Measurements from ENCODE around the gene ATP13A3. TPM values are rescaled to one million over a fixed set of nuclear protein-coding genes. Genes with fewer than 3 reads are reported as not detected.
"Not testable (repeated sequence)": the region's sequence is repeated elsewhere in the genome, so short reads cannot be mapped to it uniquely, and the experiment has no call there.

The ATP13A3 gene
- total RNA-seq = 100 to 1,000 TPM in 1 of 2 experiments, 10 to 100 TPM in 1; 61.4 to 107 TPM

- H3K4me3 Mint-ChIP-seq = peak within 1 kb of the TSS; percentile 95
- ATAC-seq = peak; percentile 75
- intact Hi-C loops (cut with DNase I, micrococcal nuclease) = loop anchor here (1.0 to 5.0 kb wide), 12 partner anchors 34 to 1057 kb away; partner anchors contain the start of genes LSG1 (in 2 of the 2), ACAP2 (in 1 of the 2), PPP1R2 (in 1 of the 2) and TMEM44 (in 1 of the 2)
- CTCF ChIA-PET = interaction anchor here (0.6 to 3.7 kb wide), 7 partner anchors 14 to 1101 kb away, joined by 3 to 48 read pairs (median 3); no protein-coding TSS in a partner anchor
- POLR2A ChIA-PET = interaction anchor here (0.6 kb wide), 1 partner anchor 70 kb away, joined by 4 read pairs; no protein-coding TSS in a partner anchor
- H3K27me3 Mint-ChIP-seq = peaks cover 2% of the 10 kb centered on the region
- H3K9me3 Mint-ChIP-seq (ENCODE audit: low read depth) = no peaks in the 10 kb centered on the region
- H3K36me3 Mint-ChIP-seq (ENCODE audit: low read depth) = peaks cover 52% of the 10 kb centered on the region
- H3K27ac Mint-ChIP-seq = peak within 1 kb of the TSS; percentile 93
- peak; percentile 94 for DNase-seq
- H3K4me1 Mint-ChIP-seq = peaks cover 54% of the 10 kb centered on the region
These were observed at the start of gene ATP13A3 for GRCh38 chr3:194486540-194487288. TSS of gene ATP13A3 (minus strand) at chr3:194487002. CDS start at chr3:194462190, 24,812 bp downstream.

- CTCF ChIA-PET = interaction anchor here (0.9 kb wide), 1 partner anchor 61 kb away, joined by 3 read pairs; no protein-coding TSS in a partner anchor
These were observed 48.4 kb upstream of the ATP13A3 start for GRCh38 chr3:194535199-194535598.

GRCh38 chr3:194534243-194534642 is 47.4 kb upstream of the ATP13A3 start:
- Mint-ChIP-seq H3K27me3 (no peaks in the 10 kb centered on the region), H3K27ac (no peak overlapping the region), H3K36me3 (ENCODE audit: low read depth) (no peaks in the 10 kb centered on the region), H3K4me1 (peaks cover 4% of the 10 kb centered on the region), H3K4me3 (no peak overlapping the region), H3K9me3 (ENCODE audit: low read depth) (peaks cover 16% of the 10 kb centered on the region)
- ChIA-PET POLR2A (interaction anchor here (0.6 kb wide), 1 partner anchor 222 kb away, joined by 3 read pairs; no protein-coding TSS in a partner anchor), CTCF (interaction anchor here (0.6 kb wide), 1 partner anchor 60 kb away, joined by 3 read pairs; no protein-coding TSS in a partner anchor)
- intact Hi-C loops (cut with DNase I, micrococcal nuclease) = no loop called here
- no peak for DNase-seq
- ATAC-seq = no peak

More at GRCh38 chr3:194535199-194535598, 48.4 kb upstream of the ATP13A3 start:
- H3K4me3 Mint-ChIP-seq; H3K36me3 Mint-ChIP-seq (ENCODE audit: low read depth); intact Hi-C loops (cut with DNase I, micrococcal nuclease); POLR2A ChIA-PET; H3K4me1 Mint-ChIP-seq; ATAC-seq; H3K27ac Mint-ChIP-seq; H3K27me3 Mint-ChIP-seq; DNase-seq: not testable (repeated sequence)
- H3K9me3 Mint-ChIP-seq (ENCODE audit: low read depth) = peaks cover 16% of the 10 kb centered on the region

GRCh38 chr3:194532591-194532990 is 45.8 kb upstream of the ATP13A3 start:
- intact Hi-C loops (cut with DNase I, micrococcal nuclease) = no loop called here
- ChIA-PET CTCF (interaction anchor here (1.6 kb wide), 1 partner anchor 9 kb away, joined by 5 read pairs; no protein-coding TSS in a partner anchor), POLR2A (interaction anchor here (0.6 kb wide), 1 partner anchor 20 kb away, joined by 3 read pairs; no protein-coding TSS in a partner anchor)

GRCh38 chr3:194527726-194528125 is 40.9 kb upstream of the ATP13A3 start:
- Mint-ChIP-seq H3K36me3 (ENCODE audit: low read depth) (no peaks in the 10 kb centered on the region), H3K27ac (no peak overlapping the region), H3K4me3 (no peak overlapping the region), H3K4me1 (peaks cover 1% of the 10 kb centered on the region), H3K27me3 (peaks cover 12% of the 10 kb centered on the region), H3K9me3 (ENCODE audit: low read depth) (peaks cover 3% of the 10 kb centered on the region)
- DNase-seq (no peak), ATAC-seq (no peak)
- intact Hi-C loops (cut with DNase I, micrococcal nuclease) = no loop called here
- ChIA-PET CTCF (interaction anchor here (0.9 kb wide), 1 partner anchor 67 kb away, joined by 3 read pairs; no protein-coding TSS in a partner anchor), POLR2A (no interaction called here)

More at GRCh38 chr3:194532591-194532990, 45.8 kb upstream of the ATP13A3 start:
- no peak overlapping the region for H3K27ac Mint-ChIP-seq
- no peaks in the 10 kb centered on the region for H3K36me3 Mint-ChIP-seq (ENCODE audit: low read depth)
- DNase-seq = no peak
- no peak overlapping the region for H3K4me3 Mint-ChIP-seq
- peaks cover 16% of the 10 kb centered on the region for H3K9me3 Mint-ChIP-seq (ENCODE audit: low read depth)
- peak; percentile 23 for ATAC-seq
- no peaks in the 10 kb centered on the region for H3K27me3 Mint-ChIP-seq
- H3K4me1 Mint-ChIP-seq = peaks cover 3% of the 10 kb centered on the region

GRCh38 chr3:194526164-194526563 is 39.4 kb upstream of the ATP13A3 start:
- ChIA-PET CTCF (no interaction called here), POLR2A (no interaction called here)
- no peak overlapping the region for H3K4me3 Mint-ChIP-seq
- DNase-seq (no peak), ATAC-seq (no peak)
- peaks cover 18% of the 10 kb centered on the region for H3K27me3 Mint-ChIP-seq
- H3K4me1 Mint-ChIP-seq = peaks cover 11% of the 10 kb centered on the region
- intact Hi-C loops (cut with DNase I, micrococcal nuclease) = no loop called here
- H3K27ac Mint-ChIP-seq = no peak overlapping the region
- H3K9me3 Mint-ChIP-seq (ENCODE audit: low read depth) = peaks cover 2% of the 10 kb centered on the region
- H3K36me3 Mint-ChIP-seq (ENCODE audit: low read depth) = no peaks in the 10 kb centered on the region

- CTCF ChIA-PET = interaction anchor here (0.9 to 1.5 kb wide), 3 partner anchors 47 to 54 kb away, joined by 3 to 4 read pairs (median 3); no protein-coding TSS in a partner anchor
- DNase-seq (no peak), ATAC-seq (no peak)
- Mint-ChIP-seq H3K27me3 (peaks cover 27% of the 10 kb centered on the region), H3K4me3 (no peak overlapping the region), H3K27ac (no peak overlapping the region), H3K9me3 (ENCODE audit: low read depth) (peaks cover 4% of the 10 kb centered on the region), H3K36me3 (ENCODE audit: low read depth) (no peaks in the 10 kb centered on the region), H3K4me1 (peaks cover 37% of the 10 kb centered on the region)
- intact Hi-C loops (cut with DNase I, micrococcal nuclease) = no loop called here
- POLR2A ChIA-PET = no interaction called here
These were observed 35.8 kb upstream of the ATP13A3 start for GRCh38 chr3:194522579-194523046.

GRCh38 chr3:194521510-194522260 is 34.9 kb upstream of the ATP13A3 start:
- peaks cover 4% of the 10 kb centered on the region for H3K9me3 Mint-ChIP-seq (ENCODE audit: low read depth)
- H3K27me3 Mint-ChIP-seq = peaks cover 27% of the 10 kb centered on the region
- no peak overlapping the region for H3K4me3 Mint-ChIP-seq
- no peaks in the 10 kb centered on the region for H3K36me3 Mint-ChIP-seq (ENCODE audit: low read depth)
- ChIA-PET POLR2A (interaction anchor here (0.7 kb wide), 2 partner anchors 127 to 171 kb away, joined by 3 read pairs; no protein-coding TSS in a partner anchor), CTCF (interaction anchor here (0.7 to 1.5 kb wide), 6 partner anchors 31 to 749 kb away, joined by 3 to 4 read pairs (median 4); partner anchors contain the start of gene XXYLT1)
- H3K4me1 Mint-ChIP-seq = peaks cover 37% of the 10 kb centered on the region
- no peak overlapping the region for H3K27ac Mint-ChIP-seq
- ATAC-seq = no peak
- DNase-seq = no peak
- intact Hi-C loops (cut with DNase I, micrococcal nuclease) = loop anchor here in 1 of 2 experiments (2.0 kb wide), 2 partner anchors 31 to 63 kb away; no protein-coding TSS in a partner anchor

- H3K9me3 Mint-ChIP-seq (ENCODE audit: low read depth); H3K36me3 Mint-ChIP-seq (ENCODE audit: low read depth); H3K4me3 Mint-ChIP-seq: not testable (repeated sequence)
- intact Hi-C loops (cut with DNase I, micrococcal nuclease) = loop anchor here (1.0 to 2.0 kb wide), 5 partner anchors 30 to 64 kb away; partner anchors contain the start of gene ATP13A3 (in 1 of the 2)
- peak overlapping the region; percentile 19 for H3K27ac Mint-ChIP-seq
- ChIA-PET POLR2A (interaction anchor here (0.7 to 1.0 kb wide), 4 partner anchors 23 to 170 kb away, joined by 3 read pairs; no protein-coding TSS in a partner anchor), CTCF (interaction anchor here (0.7 to 1.4 kb wide), 4 partner anchors 16 to 750 kb away, joined by 3 to 4 read pairs (median 4); partner anchors contain the start of gene XXYLT1)
- ATAC-seq (peak; percentile 98), DNase-seq (peak; percentile 89)
- peaks cover 20% of the 10 kb centered on the region for H3K27me3 Mint-ChIP-seq
- H3K4me1 Mint-ChIP-seq = peaks cover 37% of the 10 kb centered on the region
These were observed 33.9 kb upstream of the ATP13A3 start for GRCh38 chr3:194520682-194521162.

- intact Hi-C loops (cut with DNase I, micrococcal nuclease) = loop anchor here (1.0 to 2.0 kb wide), 5 partner anchors 29 to 65 kb away; partner anchors contain the start of gene ATP13A3 (in 1 of the 2)
- DNase-seq = peak; percentile 16
These were observed 33.4 kb upstream of the ATP13A3 start for GRCh38 chr3:194520201-194520600.

More at GRCh38 chr3:194520201-194520600, 33.4 kb upstream of the ATP13A3 start:
- not testable (repeated sequence) for H3K9me3 Mint-ChIP-seq (ENCODE audit: low read depth); H3K4me3 Mint-ChIP-seq; H3K27ac Mint-ChIP-seq; ATAC-seq; H3K36me3 Mint-ChIP-seq (ENCODE audit: low read depth)
- Mint-ChIP-seq H3K27me3 (peaks cover 20% of the 10 kb centered on the region), H3K4me1 (peaks cover 37% of the 10 kb centered on the region)
- CTCF ChIA-PET = interaction anchor here (1.0 to 1.4 kb wide), 3 partner anchors 15 to 48 kb away, joined by 3 to 4 read pairs (median 4); no protein-coding TSS in a partner anchor
- POLR2A ChIA-PET = interaction anchor here (1.0 kb wide), 1 partner anchor 23 kb away, joined by 3 read pairs; no protein-coding TSS in a partner anchor
